ENCODE measurements around the gene ZNG1F.
"Not testable (repeated sequence)": the region's sequence is repeated elsewhere in the genome, so short reads cannot be mapped to it uniquely, and the experiment has no call there.

The ZNG1F gene

DNA sequence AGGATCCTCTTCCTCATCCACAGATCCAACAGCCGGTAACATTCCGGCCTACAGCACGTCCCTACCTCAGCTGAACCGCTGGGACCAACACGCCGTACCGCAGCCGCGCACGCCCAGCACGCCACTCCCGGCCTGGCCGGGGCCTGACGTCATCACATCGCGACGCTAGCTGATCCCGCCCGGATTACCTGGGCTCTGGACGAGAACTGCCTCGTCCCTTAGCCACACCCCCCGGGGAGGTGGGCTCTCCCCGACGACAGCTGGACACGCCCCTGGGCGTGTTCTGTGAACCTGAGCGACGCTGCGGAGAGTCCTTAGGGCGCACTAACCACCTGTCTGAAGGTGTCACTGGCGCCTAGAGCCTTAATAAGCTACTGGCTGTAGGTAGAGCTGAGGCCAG lies at the start of gene ZNG1F:
TSS of gene ZNG1F (minus strand) at position 101 of the 400 bp plus-strand sequence. CDS start at position 42, 59 bp downstream.
- DNase-seq (ENCODE audit: low spot score), result not testable (repeated sequence)

DNA sequence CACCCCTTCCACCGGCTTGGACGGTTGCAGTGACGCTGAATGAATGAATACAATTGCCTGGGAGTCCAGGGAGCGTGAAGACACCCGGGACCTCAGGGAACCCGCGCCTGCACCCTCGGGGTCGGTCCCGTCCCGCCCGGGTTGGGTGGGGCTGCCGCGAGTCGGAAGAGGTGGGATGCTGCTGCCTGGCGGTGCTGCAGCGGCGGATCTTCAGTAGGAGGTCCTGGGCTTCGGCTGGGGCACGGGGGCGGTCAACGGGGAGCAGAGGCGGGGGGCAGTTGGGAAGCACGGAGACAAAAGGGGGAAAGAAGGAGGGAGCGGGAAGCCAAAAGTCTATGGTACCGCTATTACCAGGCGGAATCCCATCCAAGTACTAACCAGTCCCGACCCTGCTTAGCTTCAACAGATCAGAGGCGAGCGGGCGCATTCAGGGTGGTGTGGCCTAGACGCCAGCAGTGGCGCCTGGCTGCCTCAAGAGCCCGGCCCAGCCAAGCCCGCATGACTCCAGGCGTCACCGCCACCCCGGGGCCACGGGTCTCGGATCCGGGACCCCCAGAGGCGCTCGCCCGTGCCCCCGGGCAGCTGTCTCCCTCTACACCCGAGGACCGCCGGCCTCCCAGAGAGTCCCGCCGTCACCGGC lies 48.1 kb upstream of the ZNG1F start:
- DNase-seq (ENCODE audit: low spot score), result peak; percentile 4

DNA sequence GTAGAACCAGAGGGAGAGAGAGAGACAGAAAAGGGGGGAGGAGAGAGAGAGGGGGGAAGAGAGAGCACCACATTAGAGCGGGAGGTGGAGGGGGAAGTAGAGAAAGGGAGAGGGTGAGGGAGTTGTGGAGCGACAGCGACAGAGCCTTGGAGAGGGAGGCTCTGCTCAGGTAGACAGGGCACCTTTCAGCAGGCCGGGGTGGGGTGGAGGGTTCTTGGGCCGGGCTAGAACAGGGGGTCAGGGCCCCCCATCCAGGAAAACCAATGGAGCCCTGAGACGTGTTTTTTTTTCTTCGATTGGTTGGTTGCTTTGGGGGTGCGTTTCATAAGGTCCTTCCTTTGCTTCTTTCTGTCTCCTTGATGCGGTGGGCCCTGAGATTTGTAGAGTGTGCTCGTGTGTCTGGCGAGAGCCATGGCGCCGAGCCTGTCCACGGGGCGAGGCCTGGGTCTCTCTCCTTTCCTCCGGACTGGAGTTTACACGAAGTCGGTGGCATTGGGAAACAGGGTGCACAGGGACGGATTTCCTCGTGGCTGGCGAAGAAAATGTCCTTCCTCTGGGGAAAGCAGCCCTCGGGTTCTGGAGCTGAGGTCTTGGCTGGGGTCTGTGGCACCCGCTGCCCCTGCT lies 47.5 kb upstream of the ZNG1F start:
- not testable (repeated sequence) for DNase-seq (ENCODE audit: low spot score)

DNA sequence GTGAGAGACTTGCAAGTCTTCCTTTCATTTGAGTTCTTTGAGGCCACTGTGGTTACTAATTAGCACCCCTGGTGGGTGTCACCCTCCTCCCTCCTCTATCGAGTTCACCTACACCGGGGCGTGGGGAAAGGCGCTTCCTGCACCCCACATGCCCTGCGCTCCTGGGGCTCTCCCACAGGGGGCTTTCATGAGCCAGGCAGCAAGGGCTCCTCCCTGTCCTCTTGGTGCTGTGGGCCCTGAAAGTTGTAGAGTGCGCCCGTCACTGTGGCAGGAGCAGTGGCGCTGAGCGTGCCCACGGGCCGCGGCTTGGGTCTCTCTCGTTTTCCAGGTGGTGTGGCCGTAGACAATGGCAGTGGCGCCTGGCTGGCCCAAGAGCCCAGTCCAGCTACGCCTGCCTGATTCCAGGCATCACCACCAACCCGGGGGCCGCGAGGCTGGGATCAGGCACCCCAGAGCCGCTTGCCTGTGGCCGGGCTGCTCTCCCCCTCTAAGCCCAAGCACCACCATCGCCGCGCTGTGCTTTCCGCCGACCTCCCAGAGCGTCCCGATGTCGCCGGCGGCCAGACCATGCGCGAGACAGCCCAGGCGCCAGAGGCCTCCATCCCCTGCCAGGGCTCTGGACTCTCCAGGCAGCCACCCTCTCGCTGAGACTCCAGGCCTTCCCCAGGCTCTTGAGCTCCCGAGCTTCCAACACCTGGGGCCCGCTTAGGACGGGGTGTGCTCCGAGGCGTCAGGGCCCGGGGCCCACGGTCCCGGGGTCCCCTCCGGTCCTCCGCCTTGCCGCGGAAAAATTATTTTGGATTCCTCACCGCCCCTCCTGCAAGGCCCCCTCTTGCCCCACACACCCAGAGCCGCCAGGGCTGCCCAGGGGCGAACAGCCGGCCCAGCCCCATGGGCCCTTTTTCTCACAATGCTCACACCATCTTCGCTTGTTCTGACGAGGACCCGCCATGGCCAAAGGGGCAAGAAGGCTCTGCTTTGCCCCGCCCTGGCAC lies 46.0 kb upstream of the ZNG1F start:
- DNase-seq (ENCODE audit: low spot score), result peak; percentile 1

DNA sequence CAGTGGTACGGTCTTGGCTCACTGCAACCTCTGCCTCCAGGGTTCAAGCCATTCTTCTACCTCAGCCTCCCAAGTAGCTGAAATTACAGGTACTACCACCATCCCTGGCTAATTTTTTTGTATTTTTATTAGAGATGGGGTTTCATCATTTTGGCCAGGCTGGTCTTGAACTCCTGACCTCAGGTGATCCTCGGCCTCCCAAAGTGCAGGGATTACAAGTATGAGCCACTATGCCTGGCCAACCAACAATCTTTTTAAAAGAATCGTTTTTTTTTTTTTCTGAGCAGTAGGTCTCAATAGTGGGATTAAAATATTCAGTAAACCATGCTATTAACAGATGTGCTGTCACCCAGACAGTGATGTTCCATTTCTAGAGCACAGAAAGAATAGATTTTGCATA lies 45.1 kb upstream of the ZNG1F start:
- DNase-seq (ENCODE audit: low spot score), result not testable (repeated sequence)

DNA sequence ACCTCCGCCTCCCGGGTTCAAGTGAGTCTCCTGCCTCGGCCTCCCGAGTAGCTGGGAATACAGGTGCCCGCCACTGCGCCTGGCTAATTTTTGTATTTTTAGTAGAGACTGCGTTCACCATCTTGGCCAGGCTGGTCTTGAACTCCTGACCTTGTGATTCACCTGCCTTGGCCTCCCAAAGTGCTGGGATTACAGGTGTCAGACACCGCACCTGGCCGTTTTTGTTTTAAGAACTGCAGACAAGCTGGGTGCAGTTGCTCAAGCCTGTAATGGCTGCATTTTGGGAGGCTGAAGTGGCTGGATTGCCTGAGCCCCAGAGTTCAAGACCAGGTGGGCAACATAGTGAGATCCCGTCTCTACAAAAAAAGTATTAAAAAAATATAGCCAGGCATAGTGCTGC lies 43.2 kb upstream of the ZNG1F start:
- DNase-seq (ENCODE audit: low spot score), result not testable (repeated sequence)

DNA sequence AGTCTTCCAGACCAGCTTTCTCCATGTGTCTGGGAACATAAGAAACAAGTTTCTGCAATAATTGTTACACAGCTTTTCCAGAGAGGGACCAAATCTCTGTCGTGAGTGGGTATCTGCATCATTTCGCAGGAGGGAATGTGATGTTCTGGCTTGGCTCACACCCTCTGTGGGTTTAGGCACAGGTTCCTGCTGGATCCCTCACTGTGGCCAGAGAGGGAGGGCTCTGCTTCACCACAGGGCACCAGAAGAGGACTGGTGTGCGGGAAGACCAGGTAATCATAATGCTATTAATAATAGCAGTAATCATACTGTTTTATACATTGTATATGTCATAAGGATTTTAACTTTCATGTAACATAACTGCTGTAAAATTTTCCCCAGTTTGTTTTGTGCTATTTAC lies 41.3 kb upstream of the ZNG1F start:
- DNase-seq (ENCODE audit: low spot score), result peak; percentile 9

DNA sequence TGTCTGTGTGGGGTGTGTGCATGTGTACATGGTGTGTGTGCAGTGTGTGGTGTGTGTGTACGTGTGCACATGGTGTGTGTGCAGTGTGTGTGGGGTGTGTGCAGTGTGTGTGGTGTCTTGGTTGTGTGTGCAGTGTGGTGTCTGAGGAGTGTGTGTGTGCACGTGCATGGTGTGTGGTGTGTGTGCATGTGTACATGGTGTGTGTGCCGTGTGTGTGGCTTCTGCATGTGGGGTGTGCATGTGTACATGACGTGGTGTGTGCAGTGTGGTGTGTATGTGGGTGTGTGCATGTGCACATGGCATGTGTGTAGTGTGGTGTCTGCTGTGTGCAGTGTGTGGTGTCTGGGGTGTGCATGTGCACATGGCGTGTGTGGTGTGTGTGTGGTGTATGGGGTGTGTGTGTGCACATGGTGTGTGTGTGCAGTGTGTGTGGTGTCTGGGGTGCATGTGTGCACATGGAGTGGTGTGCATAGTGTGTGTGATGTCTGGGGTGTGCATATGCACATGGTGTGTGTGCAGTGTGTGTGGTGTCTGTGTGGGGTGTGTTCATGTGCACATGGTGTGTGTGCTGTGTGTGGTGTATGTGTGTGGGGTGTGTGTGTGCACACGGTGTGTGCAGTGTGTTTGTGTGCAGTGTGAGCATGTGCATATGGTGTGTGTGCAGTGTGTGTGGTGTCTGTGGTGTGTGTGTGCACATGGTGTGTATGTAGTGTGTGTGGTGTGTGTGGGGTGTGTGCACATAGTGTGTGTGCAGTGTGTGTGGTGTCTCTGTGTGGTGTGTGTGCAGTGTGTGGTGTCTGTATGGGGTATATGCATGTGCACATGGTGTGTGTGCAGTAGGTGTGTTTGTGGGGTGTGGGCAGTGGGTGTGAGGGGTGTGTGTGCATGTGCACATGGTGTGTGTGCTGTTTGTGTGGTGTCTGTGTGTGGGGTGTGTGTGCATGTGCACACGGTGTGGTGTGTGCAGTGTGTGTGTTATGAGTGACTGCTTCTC lies 40.6 kb upstream of the ZNG1F start:
- peak; percentile 21 for DNase-seq (ENCODE audit: low spot score)

DNA sequence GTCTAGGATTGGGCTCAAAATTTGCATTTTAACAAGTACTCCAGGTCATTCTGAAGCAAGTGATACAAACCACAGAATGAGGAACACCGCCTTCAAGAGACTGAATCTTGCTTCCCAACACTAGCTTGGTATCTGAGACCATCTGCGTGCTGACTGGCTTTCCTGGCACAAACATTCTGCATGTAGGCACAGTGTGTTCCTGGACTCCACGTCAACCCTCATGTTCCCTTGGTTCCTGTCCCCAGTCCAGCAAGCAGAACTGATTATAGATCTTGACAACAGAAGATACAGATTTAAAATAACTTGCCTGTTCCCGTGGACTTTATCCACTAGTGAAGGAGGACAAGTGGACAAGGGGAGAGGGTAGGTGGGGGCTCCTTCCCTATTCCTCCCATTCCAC lies 30.7 kb upstream of the ZNG1F start:
- DNase-seq (ENCODE audit: low spot score), result not testable (repeated sequence)

DNA sequence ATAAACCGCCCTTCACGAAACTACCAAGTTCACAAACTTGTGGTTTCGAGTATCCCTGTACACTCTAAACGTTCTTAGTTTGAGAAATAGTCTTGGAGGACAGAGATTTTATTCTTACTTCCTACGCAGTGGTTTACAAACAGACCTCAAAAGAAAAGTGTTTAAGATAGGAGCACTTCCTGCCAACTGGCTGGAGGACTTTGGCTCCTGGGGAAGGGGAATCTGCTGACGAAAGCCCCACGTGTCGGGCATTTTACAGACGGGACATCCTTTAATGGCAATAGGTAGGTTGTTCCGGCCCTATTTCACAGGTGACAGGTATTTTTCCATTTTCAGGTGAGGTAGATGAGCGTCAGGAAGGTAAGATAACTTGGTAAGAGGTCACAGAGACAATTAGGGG lies 678 bp downstream of the ZNG1F start:
- not testable (repeated sequence) for DNase-seq (ENCODE audit: low spot score)

DNA sequence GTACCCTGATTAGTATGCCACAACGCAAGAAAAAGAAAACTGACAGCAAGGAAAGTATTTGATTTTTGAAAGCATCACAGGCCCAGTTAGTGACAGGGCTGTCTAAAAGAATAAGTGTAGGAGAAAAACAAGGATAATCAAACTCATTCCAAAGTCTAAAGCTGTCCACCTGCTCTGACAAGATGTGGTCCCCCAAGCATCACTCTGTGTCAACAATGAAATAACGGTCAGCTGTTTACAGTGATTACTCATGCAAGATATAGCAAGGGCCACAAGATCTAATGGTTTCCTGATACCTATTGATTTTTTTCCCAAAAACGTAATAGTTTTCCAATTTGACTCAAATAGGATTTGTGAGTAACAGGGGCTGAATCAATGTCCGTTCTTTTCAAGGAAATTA lies 14.1 kb downstream of the ZNG1F start:
- not testable (repeated sequence) for DNase-seq (ENCODE audit: low spot score)

DNA sequence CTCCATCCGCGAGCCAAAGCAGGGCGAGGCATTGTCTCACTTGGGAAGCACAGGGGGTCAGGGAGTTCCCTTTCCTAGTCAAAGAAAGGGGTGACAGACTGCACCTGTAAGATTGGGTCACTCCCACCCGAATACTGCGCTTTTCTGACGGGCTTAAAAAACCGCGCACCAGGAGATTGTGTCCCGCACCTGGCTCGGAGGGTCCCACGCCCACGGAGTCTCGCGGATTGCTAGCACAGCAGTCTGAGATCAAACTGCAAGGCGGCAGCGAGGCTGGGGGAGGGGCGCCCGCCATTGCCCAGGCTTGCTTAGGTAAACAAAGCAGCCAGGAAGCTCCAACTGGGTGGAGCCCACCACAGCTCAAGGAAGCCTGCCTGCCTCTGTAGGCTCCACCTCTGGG lies 39.0 kb downstream of the ZNG1F start:
- not testable (repeated sequence) for DNase-seq (ENCODE audit: low spot score)

DNA sequence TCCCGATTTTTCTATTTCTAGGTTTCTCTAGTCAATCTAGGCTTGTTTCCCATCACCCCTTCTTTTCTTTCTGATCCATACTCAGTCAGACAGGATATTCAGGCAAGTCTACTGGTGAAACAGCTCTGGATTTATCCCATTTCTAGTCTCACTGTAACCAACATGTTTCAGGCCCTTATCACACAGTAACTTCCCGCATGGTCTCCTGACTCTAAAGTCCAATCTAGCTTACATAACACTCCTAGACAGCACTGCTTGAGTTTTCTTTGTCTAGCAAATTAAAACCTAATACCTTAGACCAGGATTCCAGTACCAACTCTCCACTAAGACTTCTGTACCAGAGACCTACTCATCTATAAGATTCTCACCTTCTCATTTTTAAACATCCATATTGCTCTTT lies 47.2 kb downstream of the ZNG1F start:
- not testable (repeated sequence) for DNase-seq (ENCODE audit: low spot score)

DNA sequence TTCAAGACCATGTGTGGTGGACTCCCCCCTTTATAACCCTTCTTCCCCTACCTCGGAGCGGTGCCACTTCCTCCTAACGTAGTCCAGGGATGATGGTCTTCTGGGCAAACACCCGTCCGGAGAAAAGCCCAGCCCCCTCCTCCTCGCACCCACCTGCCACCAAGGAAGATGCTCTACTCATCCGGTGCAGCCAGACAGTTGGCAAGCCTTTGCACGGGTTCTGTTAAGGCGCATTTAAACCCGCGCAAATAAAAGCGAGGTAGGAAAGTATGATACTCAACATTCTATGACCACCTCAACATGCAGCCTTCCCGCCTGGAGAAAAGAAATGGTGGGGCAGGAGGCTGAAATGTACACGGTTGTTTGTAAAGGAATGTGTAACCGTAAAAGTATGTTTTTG lies 60.5 kb downstream of the ZNG1F start, which contains the start of gene FOXD4L6:
TSS of gene FOXD4L6 (minus strand) at position 101 of the 400 bp plus-strand sequence. CDS start 298 bp downstream, outside the sequence.
- not testable (repeated sequence) for DNase-seq (ENCODE audit: low spot score)

DNA sequence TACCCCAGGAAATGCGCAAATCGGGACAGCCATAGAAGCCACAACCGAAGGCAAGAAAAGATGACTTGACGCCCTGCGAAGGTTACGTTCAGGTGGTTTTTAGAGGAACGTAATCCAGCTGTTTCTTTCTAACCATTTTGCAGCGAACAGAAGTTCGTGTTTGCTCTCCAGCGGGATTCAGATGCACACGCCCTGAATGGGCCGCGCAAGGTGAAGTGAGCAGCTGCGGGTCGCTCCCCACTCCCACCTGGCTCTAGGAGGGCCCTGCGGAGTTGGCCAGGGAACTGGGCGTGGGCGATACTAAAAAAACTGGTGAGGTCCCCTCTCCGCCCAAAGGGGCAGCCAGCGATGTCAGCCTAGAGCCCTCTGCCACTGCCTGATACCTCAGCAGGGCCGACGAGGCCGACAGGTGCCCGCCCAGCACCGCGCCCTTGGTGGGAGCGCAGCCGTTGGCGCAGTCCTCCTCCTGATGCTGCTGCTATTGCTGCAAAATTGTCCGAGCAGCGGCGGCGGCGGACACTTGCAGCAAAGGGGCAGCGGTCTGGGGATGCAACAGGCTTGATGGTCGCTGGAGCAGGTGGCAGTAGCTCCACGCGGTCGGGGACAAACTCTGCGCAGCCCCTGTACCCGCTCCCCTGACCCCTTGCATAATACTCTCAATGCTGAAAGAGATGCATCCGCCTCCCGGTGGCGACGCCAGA lies 62.2 kb downstream of the ZNG1F start:
- DNase-seq (ENCODE audit: low spot score), result not testable (repeated sequence)

DNA sequence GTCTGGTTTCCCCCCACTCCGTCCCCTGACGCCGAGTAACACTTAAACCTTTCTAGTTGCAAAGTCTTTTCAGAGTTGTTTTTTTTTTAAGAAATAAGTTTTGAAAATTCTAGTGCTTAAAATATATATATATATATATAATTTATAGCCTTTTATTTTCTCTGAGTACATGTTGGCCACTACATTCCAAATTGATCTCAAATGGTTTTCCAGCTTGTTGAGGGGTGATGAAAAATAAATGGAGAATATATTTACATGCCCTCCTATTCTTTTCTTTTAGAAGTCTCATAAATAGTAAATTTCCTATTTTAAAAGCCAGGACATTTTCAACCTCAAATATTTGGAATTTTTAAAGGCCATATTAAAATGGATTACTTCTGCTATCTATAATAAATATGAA lies 63.2 kb downstream of the ZNG1F start:
- DNase-seq (ENCODE audit: low spot score), result not testable (repeated sequence)

DNA sequence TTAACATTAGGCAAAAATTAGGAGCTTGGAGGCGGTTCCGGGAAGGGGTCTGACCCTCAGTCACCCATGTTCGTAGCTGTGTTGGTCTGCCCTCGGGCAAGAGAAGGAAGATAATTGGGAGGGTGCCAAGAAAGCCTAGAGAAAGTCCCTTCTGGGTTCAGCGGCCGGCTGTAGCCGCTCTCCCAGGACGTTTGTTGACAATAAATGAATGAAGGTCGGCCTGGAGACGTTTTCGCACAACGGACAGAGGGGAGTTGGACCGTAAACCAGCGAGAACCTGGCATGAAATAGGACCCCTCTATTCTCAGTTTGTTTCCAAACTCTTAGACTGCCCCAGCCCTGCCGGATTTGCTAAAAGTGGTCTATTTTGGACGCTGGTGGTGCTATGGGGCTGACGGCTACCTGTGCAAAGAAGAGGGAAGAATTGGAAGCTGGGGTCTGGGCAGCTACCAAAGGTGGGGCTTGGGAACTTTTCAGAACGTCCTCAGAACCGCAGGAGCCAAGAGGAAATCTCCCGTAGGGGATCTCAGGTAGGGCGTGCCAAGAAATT lies 63.9 kb downstream of the ZNG1F start:
- not testable (repeated sequence) for DNase-seq (ENCODE audit: low spot score)

DNA sequence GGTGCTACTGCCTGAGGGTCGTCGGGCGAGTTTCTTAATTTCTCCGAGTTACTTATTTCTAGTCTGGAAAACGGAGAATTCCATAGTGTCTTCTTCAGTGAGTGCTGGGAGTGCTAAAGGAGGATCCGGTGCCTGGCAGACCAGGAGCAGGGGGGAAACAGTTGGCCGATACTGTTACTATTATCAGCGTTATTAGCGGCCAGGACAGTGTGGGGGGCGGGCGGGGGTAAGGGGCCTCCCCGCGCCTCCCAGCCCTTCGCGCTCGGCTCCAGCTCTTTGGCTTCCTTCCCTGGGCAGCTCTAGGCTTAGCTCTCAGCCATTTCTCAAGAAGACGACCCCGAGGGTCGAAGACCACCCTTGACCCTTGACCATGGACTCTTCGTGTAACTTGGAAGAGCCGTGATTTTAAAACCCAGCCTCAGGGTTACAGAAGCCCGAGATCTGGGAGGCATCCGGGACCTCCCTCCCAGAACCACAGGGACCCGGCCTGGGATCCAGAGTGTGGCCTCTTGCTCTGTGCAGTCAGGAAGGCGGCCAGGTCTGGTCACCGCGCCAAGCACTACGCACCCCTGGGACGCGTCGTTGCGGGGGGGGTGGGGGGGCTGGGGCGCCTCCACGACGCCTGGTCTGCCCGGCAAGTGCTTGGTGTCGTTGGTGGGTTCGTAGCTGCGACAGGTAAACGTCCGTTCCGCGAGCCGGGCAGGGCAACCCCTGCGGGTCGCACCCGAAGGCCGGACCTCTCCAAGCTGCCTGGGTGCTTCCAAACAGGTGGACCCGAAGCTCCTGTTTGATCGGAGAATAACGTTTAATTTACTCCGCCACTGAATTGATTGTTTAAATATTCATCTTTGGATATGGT lies 64.6 kb downstream of the ZNG1F start:
- DNase-seq (ENCODE audit: low spot score), result not testable (repeated sequence)

DNA sequence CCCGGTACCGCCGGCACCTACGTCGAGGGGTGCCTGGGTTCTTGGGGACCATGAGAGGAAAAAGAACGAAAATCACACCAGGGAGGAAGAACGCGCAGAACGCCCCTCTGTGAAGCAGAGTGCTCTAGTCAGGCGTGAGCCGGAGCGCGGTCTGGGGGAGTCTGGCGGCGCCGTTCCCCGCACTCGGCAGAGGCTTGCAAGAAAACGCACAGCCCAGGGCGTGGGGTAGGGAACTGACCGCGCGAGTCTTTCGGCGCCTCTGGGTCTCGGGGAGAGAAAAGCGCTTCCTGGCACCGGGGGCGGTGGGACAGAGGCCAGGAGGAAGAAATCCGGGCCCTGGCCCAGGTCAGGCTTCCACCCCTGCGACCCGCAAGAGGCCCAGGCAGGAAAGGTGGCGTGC lies 65.3 kb downstream of the ZNG1F start:
- not testable (repeated sequence) for DNase-seq (ENCODE audit: low spot score)

Data from AG08396 (cell line).